PC-9 (cell line): ENCODE results near the gene PRICKLE3.

Source experiments
- CTCF ChIP-seq: fragments of 200-600 bp; sonication (generic); conservative IDR thresholded peaks from 2 replicates; pipeline ENCODE4 v1.6.1; 2017; ENCODE audit warnings: mixed run types, antibody characterized with exemption, mild to moderate bottlenecking, moderate library complexity
- EZH2 ChIP-seq: fragments of 200-600 bp; sonication (generic); IDR thresholded peaks from 2 replicates; pipeline ENCODE4 v1.8.0; 2017; ENCODE audit warnings: antibody characterized with exemption, low read depth

- no peak for TF ChIP-seq CTCF
- TF ChIP-seq EZH2 = no peak
Measured at GRCh38 chrX:49206543-49206942, 20.4 kb upstream of the PRICKLE3 start.
